GM12892 (cell line): ENCODE data around the gene HSPA1B.
"Not testable (repeated sequence)": the region's sequence is repeated elsewhere in the genome, so short reads cannot be mapped to it uniquely, and the experiment has no call there.

ENCODE experiments used
- DNase-seq: peaks from one replicate; pipeline ENCODE4 v3.0.0; 2011; ENCODE audit not compliant: insufficient read length
- FAIRE-seq: peaks from 2 replicates; lab custom pipeline; 2011; peaks lifted over from hg19 to GRCh38; lab: Jason Lieb, UNC
- POLR2A ChIP-seq: IDR thresholded peaks from 2 replicates; pipeline ENCODE4 v1.6.1; 2011; ENCODE audit warnings: low read depth, low read length, control low read depth
- POLR2AphosphoS5 ChIP-seq: IDR thresholded peaks from 2 replicates; pipeline ENCODE4 v1.6.1; 2011; ENCODE audit warnings: low read depth, low read length, control low read depth
- TAF1 ChIP-seq: IDR thresholded peaks from 2 replicates; pipeline ENCODE4 v1.6.1; 2011; ENCODE audit warnings: low read depth, mild to moderate bottlenecking, control low read depth, low read length, borderline replicate concordance

Gene HSPA1B

DNA sequence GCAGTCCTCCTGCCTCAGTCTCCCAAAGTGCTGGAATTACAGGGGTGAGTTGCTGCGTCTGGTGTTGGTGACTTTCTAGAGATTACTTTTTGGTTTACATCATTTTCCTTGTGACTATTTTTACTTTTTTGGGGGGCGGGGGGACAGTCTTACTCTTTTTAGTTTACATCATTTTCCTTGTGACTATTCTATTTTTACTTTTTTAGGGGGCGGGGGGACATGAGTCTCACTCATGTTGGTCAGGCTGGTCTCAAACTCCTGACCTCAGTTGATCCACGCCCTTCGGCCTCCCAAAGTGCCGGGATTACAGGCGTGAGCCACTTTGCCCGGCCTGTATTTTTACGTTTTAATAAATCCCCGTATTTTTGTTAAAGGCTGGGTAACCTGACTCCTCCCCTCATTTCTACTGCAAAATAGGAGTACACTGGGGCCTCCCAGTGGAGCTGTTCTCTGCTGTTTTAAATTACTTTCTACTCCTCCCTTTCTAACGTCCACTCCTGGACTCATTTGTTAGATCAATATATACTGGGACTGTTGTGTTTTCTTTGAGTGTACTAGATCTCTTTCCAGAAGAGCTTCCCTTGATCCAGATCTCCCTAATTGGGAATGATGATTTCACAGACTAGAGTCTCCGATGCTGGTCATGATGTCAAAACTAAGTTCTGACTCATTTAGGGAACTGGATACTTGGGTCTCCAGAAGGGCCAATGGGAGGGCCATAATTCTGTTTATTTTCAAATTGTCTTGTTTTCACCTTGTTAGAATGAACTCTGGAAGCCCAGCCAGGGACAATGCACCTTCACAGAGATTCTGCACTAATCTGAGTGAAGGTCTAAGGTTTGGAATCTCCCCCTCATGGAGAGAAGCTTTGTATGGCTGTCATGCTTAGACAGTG is 9.2 kb downstream of the HSPA1B start:
- TF ChIP-seq TAF1 (no peak), POLR2AphosphoS5 (peak; percentile 7; the same call in 1 of the 2 replicates), POLR2A (no peak)
- DNase-seq (no peak), FAIRE-seq (no peak)

DNA sequence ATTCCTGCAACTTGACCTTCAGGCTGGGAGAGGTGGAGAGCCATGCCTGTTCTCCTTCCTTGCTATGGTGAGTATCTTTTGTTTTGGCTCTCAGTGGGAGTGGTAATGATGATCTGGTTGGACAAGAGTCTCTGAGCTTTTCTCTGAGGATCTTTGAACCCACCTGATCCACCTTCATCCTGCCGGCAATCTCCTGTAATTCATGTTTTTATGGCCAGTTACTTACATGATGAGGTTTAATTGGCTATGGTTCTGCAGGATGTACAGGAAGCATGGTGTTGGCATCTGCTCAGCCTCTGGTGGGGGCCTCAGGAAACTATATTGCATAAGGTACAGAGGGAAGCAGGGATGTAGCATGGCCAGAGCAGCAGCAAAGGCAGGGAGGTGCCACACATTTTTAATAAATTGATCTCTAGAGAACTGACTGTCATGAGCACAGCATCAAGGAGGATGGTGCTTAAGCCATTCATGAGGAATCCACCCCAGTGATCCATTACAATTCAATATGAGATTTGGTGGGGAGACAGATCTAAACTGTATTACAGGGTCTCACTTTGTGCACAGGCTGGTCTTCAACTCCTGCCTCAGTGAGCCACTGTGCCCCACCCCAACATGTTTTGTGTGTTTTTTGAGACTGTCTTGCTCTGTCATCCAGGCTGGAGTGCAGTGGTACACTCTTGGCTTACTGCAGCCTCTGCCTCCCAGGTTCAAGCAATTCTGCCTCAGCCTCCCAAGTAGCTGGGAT is 10.0 kb downstream of the HSPA1B start:
- TF ChIP-seq TAF1 (no peak), POLR2A (peak; percentile 16; the same call in 1 of the 2 replicates)
- no peak for FAIRE-seq
- DNase-seq, result no peak

DNA sequence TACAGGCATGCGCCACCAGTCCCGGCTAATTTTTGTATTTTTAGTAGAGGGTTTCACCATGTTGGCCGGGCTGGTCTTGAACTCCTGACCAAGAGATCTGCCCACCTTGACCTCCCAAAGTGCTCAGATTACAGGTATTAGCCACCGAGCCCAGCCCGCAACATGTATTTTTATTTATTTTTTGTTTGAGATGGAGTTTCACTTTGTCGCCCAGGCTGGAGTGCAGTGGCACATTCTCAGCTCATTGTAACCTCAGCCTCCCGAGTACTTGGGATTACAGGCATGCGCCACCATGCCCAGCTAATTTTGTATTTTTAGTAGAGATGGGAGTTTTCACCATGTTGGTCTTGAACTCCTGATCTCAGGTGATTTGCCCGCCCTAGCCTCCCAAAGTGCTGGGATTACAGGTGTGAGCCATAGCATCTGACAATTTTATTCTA is 10.6 kb downstream of the HSPA1B start:
- DNase-seq, FAIRE-seq: not testable (repeated sequence)
- TF ChIP-seq POLR2A, result 0 out of 2 replicates have a peak, but pooled peaks have one; percentile 15

DNA sequence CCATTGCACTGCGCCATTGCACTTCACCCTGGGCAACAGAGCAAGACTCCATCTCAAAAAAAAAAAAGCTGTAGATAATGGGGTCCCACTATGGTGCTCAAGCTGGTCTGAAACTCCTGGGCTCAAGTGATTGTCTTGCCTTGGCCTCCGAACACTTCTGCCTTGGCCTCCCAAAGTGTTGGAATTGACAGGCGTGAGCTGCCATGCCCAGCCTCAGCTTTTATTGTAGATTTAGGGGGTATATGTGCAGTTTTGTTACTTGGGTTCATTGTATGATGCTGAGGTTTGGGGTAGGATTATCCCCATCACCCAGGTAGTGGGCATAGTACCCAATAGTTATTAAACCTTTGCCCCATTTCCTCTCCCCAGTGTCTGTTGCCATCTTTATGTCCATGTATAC is 11.4 kb downstream of the HSPA1B start:
- TF ChIP-seq TAF1 (no peak), POLR2AphosphoS5 (peak; percentile 44; the same call in 1 of the 2 replicates)
- FAIRE-seq (no peak), DNase-seq (no peak)

DNA sequence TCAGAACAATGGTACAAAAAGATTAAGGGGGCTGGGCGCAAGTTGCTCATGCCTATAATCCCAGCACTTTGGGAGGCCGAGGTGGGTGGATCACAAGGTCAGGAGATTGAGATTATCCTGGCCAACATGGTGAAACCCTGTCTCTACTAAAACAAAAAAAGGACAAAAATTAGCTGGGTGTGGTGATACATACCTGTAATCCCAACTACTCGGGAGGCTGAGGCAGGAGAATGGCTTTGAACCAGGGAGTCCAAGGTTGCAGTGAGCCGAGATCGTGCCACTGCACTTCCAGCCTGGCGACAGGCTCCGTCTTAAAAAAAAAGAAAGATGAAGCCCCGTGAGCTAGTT is 12.2 kb downstream of the HSPA1B start:
- not testable (repeated sequence) for DNase-seq, FAIRE-seq

DNA sequence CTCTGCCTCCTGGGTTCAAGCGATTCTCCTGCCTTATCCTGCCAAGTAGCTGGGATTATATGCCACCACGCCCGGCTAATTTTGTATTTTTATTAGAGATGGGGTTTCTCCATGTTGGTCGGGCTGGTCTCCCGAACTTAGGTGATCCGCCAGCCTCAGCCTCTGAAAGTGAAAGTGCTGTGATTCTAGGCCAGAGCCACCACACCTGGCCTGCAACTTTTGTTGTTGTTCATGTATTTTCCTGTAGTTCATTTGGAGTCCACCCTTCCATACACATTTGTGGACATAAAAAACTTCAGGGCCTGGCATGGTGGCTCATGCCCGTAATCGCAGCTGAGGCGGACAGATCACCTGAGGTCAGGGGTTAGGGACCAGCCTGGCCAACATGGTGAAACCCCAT is 14.5 kb downstream of the HSPA1B start:
- FAIRE-seq, result no peak
- no peak for DNase-seq

DNA sequence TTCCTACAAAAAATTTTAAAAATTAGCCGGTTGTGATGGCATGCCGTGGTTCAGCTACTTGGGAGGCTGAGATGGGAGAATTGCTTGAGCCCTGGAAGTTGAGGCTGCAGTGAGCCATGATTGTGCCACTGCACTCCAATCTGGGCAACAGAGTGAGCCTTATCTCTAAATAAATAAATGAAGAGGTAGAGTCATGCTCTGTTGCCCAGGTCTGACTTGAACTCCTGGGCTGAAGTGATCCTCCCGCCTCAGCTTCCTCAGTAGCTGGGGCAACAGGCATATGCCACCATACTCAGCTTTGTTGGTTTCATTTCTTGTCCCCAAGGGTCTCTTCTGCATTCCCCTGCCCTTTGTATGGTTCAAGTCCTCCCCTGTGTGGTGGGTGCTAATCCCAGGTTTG is 17.0 kb downstream of the HSPA1B start:
- DNase-seq, result no peak

More for the DNA sequence above, 14.5 kb downstream of the HSPA1B start:
- TF ChIP-seq POLR2AphosphoS5 (no peak), TAF1 (no peak), POLR2A (no peak)

DNA sequence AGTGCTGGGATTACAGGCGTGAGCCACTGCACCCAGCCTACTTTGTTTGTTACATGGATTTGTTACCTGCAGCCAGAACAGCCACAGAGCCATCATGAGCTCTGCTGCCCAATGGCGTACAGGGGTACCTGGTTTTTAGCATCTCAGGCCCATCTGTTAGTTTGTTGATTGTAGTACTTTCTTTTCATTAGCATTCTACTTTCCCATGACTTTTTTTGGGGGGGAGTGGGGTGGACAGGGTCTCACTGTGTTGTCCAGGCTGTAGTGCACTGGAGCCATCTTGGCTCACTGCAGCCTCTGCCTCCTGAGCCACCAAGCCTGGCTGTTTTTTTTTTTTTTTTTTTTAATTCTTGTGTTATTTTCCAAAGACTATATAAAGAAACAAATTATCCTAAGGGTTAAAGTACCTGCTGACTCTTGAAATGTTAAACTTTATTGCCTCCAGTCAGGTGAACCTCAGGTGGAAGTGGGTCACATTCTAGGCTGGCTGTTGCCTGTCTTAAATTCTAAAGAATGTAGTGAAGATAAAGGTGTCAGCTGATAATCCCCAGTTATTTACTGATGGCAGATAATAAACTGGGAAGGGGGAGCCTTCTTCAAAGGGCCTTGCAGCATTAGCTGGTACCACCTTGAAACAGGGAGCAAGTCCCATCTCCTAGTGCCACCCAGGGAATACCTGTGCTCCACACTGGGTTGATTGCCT is 19.9 kb downstream of the HSPA1B start:
- DNase-seq (no peak), FAIRE-seq (no peak)
- no peak for TF ChIP-seq TAF1
- TF ChIP-seq POLR2AphosphoS5, result no peak
- no peak for TF ChIP-seq POLR2A

More for the DNA sequence above, 17.0 kb downstream of the HSPA1B start:
- no peak for TF ChIP-seq POLR2AphosphoS5
- TF ChIP-seq TAF1, result no peak
- no peak for TF ChIP-seq POLR2A
- FAIRE-seq, result no peak

DNA sequence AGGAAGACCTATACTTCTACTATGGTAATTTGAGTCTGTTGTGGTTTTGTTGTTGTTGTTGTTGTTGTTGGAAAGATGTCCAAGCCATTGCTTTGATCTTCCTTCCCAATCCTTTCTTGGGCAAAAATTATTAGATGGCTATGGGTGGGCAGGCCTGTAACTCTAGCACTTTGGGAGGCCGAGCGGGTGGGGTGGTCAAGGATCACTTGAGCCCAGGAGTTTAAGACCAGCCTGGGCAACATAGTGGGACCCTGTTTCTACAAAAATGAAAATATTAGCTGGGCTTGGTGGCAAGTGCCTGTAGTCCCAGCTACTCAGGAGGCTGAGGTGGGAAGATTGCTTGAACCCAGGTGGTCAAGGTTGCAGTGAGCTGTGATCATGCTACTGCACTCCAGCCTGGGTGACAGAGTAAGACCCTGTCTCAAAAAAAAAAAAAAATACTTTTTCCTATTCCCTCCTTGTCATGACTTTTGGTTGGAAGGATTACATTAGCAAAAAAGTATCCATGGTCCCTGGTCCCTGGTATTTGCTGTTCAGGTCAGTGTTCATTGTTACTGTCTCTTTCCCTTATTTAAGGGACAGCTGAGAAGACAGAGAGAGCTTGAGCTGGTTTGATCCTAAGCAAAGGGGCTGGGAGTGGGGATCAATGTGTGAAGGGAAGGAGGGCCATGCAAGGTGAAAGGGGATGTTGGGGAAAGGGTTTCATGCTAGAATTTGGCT is 23.4 kb downstream of the HSPA1B start:
- no peak for FAIRE-seq
- TF ChIP-seq POLR2AphosphoS5, result no peak
- TF ChIP-seq TAF1, result no peak
- TF ChIP-seq POLR2A, result no peak
- no peak for DNase-seq

DNA sequence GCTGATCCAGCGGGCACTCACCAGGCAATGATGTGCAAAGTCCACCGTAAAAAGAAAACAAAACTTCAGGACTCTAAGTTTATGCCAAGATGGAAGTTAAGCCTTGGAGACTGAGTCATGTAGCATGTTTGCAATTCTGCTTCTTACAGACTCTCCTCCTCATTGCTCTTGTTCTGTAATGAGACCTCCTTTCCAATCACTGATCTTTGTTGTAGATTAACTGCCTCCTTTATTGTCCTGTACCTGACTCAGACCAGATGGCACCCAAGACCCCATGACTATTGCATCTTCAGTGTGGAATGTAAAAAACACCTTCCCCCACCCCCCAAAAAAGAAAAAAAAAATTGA is 23.9 kb downstream of the HSPA1B start:
- TF ChIP-seq TAF1 (no peak), POLR2AphosphoS5 (no peak), POLR2A (no peak)
- no peak for FAIRE-seq

DNA sequence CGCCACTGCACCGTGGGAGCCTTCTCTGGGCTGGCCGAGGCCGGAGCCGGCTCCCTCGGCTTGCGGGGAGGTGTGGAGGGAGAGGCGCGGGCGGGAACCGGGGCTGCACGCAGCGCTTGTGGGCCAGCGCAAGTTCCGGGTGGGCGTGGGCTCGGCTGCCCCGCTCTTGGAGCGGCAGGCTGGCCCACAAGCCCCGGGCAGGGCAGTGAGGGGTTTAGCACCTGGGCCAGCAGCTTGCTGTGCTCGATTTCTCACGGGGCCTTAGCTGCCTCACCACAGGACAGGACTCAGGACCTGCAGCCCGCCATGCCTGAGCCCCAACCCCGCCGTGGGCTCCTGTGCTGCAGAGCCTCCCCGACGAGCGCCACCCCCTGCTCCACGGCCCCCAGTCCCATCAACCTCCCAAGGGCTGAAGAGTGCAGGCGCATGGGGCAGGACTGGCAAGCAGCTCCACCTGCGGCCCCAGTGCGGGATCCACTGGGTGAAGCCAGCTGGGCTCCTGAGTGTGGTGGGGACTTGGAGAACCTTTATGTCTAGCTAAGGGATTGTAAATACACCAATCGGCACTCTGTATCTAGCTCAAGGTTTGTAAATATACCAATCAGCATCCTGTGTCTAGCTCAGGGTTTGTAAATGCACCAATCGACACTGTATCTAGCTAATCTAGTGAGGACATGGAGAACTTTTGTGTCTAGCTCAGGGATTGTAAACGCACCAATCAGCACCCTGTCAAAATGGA is 24.6 kb downstream of the HSPA1B start:
- not testable (repeated sequence) for DNase-seq, FAIRE-seq

More for the DNA sequence above, 23.9 kb downstream of the HSPA1B start:
- no peak for DNase-seq

DNA sequence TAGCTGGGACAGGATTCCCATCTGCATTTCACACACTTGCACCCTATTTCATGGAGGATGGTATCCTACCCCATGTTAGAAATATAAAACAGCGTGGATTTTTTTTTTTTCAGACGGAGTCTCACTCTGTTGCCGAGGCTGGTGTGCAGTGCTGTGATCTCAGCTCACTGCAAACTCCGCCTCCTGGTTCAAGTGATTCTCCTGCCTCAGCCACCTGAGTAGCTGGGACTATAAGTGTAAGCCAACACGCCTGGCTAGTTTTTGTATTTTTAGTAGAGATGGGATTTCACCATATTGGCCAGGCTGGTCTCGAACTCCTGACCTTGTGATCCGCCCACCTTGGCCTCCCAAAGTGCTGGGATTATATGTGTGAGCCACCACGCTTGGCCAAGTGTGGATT is 30.2 kb downstream of the HSPA1B start:
- not testable (repeated sequence) for FAIRE-seq, DNase-seq
